ENCODE measurements around the gene CXCL10. TPM values are rescaled to one million over a fixed set of nuclear protein-coding genes. Genes with fewer than 3 reads are reported as not detected.
A peak's percentile ranks its signal among the peaks of the same experiment; 100 is the strongest.
"Not testable (repeated sequence)": the region's sequence is repeated elsewhere in the genome, so short reads cannot be mapped to it uniquely, and the experiment has no call there.

CXCL10 gene
- polyA plus RNA-seq, 3 donors, result 3.6 to 4.7 (median 4.1) TPM

- DNase-seq, result not testable (repeated sequence)
These were observed 24.7 kb downstream of the CXCL10 start for GRCh38 chr4:75998525-75999147.

- DNase-seq, result no peak
These were observed 25.4 kb downstream of the CXCL10 start for GRCh38 chr4:75997946-75998345.

- DNase-seq, result no peak
These were observed 26.2 kb downstream of the CXCL10 start for GRCh38 chr4:75997081-75997480.

GRCh38 chr4:75995727-75996126 is 27.6 kb downstream of the CXCL10 start:
- DNase-seq, result no peak

- no peak for DNase-seq
These were observed 30.8 kb downstream of the CXCL10 start for GRCh38 chr4:75992462-75992861.

GRCh38 chr4:75989846-75990528 is 33.3 kb downstream of the CXCL10 start:
- DNase-seq, result no peak

- DNase-seq, result no peak
These were observed 38.2 kb downstream of the CXCL10 start for GRCh38 chr4:75985116-75985515.

- DNase-seq, result no peak
These were observed 42.7 kb downstream of the CXCL10 start for GRCh38 chr4:75980576-75980975.

- no peak for DNase-seq
These were observed 47.1 kb downstream of the CXCL10 start for GRCh38 chr4:75976177-75976576.

GRCh38 chr4:75973766-75974165 is 49.5 kb downstream of the CXCL10 start:
- DNase-seq, result peak; percentile 8

Other genes with a start within 250 kb of the CXCL10 start
- under 1 TPM in 2 of 3 donors, not detected in 1; 0.04 to 0.15 TPM for gene PPEF2, start 121.0 kb downstream of the CXCL10 start, polyA plus RNA-seq (ENCODE audit: insufficient read length in 3 of 3)
- 10 to 100 TPM; 12.0 to 15.7 (median 14.3) TPM for gene NAAA, start 82.5 kb downstream of the CXCL10 start, polyA plus RNA-seq (ENCODE audit: insufficient read length in 3 of 3)
- gene SDAD1, start 32.6 kb downstream of the CXCL10 start, polyA plus RNA-seq (ENCODE audit: insufficient read length in 3 of 3), result 10 to 100 TPM; 42.0 to 45.2 (median 45.0) TPM
- not detected for gene CXCL9, start 16.0 kb downstream of the CXCL10 start, polyA plus RNA-seq (ENCODE audit: insufficient read length in 3 of 3)
- gene CXCL11, start 12.6 kb upstream of the CXCL10 start, polyA plus RNA-seq (ENCODE audit: insufficient read length in 3 of 3), result under 1 TPM; 0.33 to 0.38 (median 0.33) TPM
- gene ART3, start 51.2 kb upstream of the CXCL10 start, polyA plus RNA-seq (ENCODE audit: insufficient read length in 3 of 3), result under 1 TPM; 0.27 to 0.86 (median 0.68) TPM
- gene NUP54, start 124.9 kb upstream of the CXCL10 start, polyA plus RNA-seq (ENCODE audit: insufficient read length in 3 of 3), result 10 to 100 TPM; 67.3 to 93.6 (median 79.2) TPM
- 100 to 1,000 TPM; 154 to 171 (median 161) TPM for gene SCARB2, start 190.3 kb upstream of the CXCL10 start, polyA plus RNA-seq (ENCODE audit: insufficient read length in 3 of 3)
- 10 to 100 TPM in 1 of 3 donors, 1 to 10 TPM in 2; 6.6 to 10.4 (median 9.3) TPM for gene FAM47E, start 228.2 kb upstream of the CXCL10 start, polyA plus RNA-seq (ENCODE audit: insufficient read length in 3 of 3)

Data from renal pelvis (tissue), 4 donors.